WTC11 (cell line): Measurements from ENCODE around the gene TSPAN18. TPM values are rescaled to one million over a fixed set of nuclear protein-coding genes. Genes with fewer than 3 reads are reported as not detected.

ENCODE experiments used
- ATAC-seq: fragments of 200-7000 bp; cut with Tn5 transposase; 2 replicates; pipeline ENCODE4 v1.10.0; 2021; ENCODE audit warnings: mild to moderate bottlenecking, moderate library complexity
- CTCF ChIA-PET: fragments of 300-600 bp; sonication (Branson Sonifier 250); formaldehyde crosslinking; loops from one replicate; lab custom pipeline; 2021; ENCODE audit warnings: antibody characterized with exemption; lab: Charles Lee
- POLR2A ChIA-PET: fragments of 350-600 bp; sonication (Branson Sonifier 250); formaldehyde crosslinking; loops from one replicate; lab custom pipeline; 2021; ENCODE audit warnings: antibody characterized with exemption; lab: Charles Lee
- DNase-seq: peaks from one replicate; pipeline ENCODE4 v3.0.0; 2021; ENCODE audit warnings: low spot score
- H3K27ac Mint-ChIP-seq: 2 replicates; pipeline ENCODE4 v1.8.0; 2021; ENCODE audit warnings: mixed read lengths
- H3K27me3 Mint-ChIP-seq: 2 replicates; pipeline ENCODE4 v1.8.0; 2021; ENCODE audit warnings: low read depth, mild to moderate bottlenecking, moderate library complexity, mixed read lengths
- H3K36me3 Mint-ChIP-seq: 2 replicates; pipeline ENCODE4 v1.8.0; 2021; ENCODE audit warnings: mixed read lengths
- H3K4me1 Mint-ChIP-seq: 2 replicates; pipeline ENCODE4 v1.8.0; 2022; ENCODE audit warnings: mixed read lengths
- H3K4me3 Mint-ChIP-seq: 2 replicates; pipeline ENCODE4 v1.8.0; 2021; ENCODE audit warnings: mild to moderate bottlenecking, moderate library complexity, mixed read lengths
- H3K9me3 Mint-ChIP-seq: 2 replicates; pipeline ENCODE4 v1.8.0; 2021; ENCODE audit warnings: mixed read lengths
- CBFB ChIP-seq: sonication (generic); formaldehyde crosslinking; IDR thresholded peaks from 2 replicates; pipeline ENCODE4 v1.8.1; 2022; ENCODE audit warnings: mild to moderate bottlenecking, low read depth, missing genetic modification reagents
- CREM ChIP-seq: sonication (generic); formaldehyde crosslinking; IDR thresholded peaks from 2 replicates; pipeline ENCODE4 v1.8.1; 2022; ENCODE audit warnings: mild to moderate bottlenecking, missing genetic modification reagents, moderate library complexity
- EMX1 ChIP-seq: fragments of 250-450 bp; sonication (Bioruptor Pico); IDR thresholded peaks from 2 replicates; pipeline ENCODE4 v1.8.0; 2021; ENCODE audit warnings: mild to moderate bottlenecking
- ETV6 ChIP-seq: sonication (generic); formaldehyde crosslinking; IDR thresholded peaks from 2 replicates; pipeline ENCODE4 v1.8.1; 2022; ENCODE audit warnings: mild to moderate bottlenecking, missing genetic modification reagents
- JUN ChIP-seq: sonication (generic); formaldehyde crosslinking; IDR thresholded peaks from 2 replicates; pipeline ENCODE4 v1.8.0; 2023; ENCODE audit warnings: mild to moderate bottlenecking, missing genetic modification reagents
- NR1H2 ChIP-seq: sonication (generic); formaldehyde crosslinking; IDR thresholded peaks from 2 replicates; pipeline ENCODE4 v1.9.0; 2021; ENCODE audit warnings: mild to moderate bottlenecking, moderate library complexity, missing genetic modification reagents
- RORB ChIP-seq: fragments of 250-450 bp; sonication (Bioruptor Pico); IDR thresholded peaks from 2 replicates; pipeline ENCODE4 v1.9.0; 2021; ENCODE audit warnings: mild to moderate bottlenecking
- SP1 ChIP-seq: sonication (generic); formaldehyde crosslinking; conservative IDR thresholded peaks from 2 replicates; pipeline ENCODE4 v1.8.1; 2022; ENCODE audit warnings: missing genetic modification reagents
- TCF7 ChIP-seq: sonication (generic); formaldehyde crosslinking; IDR thresholded peaks from 2 replicates; pipeline ENCODE4 v1.8.0; 2022; ENCODE audit warnings: mild to moderate bottlenecking, low read depth, missing genetic modification reagents, moderate library complexity
- TEAD1 ChIP-seq: sonication (generic); formaldehyde crosslinking; IDR thresholded peaks from 2 replicates; pipeline ENCODE4 v1.8.0; 2022; ENCODE audit warnings: mild to moderate bottlenecking, missing genetic modification reagents
- TEAD4 ChIP-seq: sonication (generic); formaldehyde crosslinking; IDR thresholded peaks from 2 replicates; pipeline ENCODE4 v1.8.0; 2022; ENCODE audit warnings: mild to moderate bottlenecking, missing genetic modification reagents
- ZNF219 ChIP-seq: sonication (generic); formaldehyde crosslinking; IDR thresholded peaks from 2 replicates; pipeline ENCODE4 v1.8.0; 2023; ENCODE audit warnings: missing genetic modification reagents, mild to moderate bottlenecking, borderline replicate concordance
- ZNF423 ChIP-seq: fragments of 250-450 bp; sonication (Bioruptor Pico); IDR thresholded peaks from 2 replicates; pipeline ENCODE4 v2.1.2; 2022; ENCODE audit warnings: mild to moderate bottlenecking, moderate library complexity
- total RNA-seq: library from RNA; stranded (reverse); gene quantifications from 3 replicates; pipeline ENCODE4 v1.2.3, GENCODE V29; 2021
- TF ChIP-seq, protein P1 (sequence below): sonication (generic); formaldehyde crosslinking; IDR thresholded peaks from 2 replicates; pipeline ENCODE4 v1.8.0; 2022; ENCODE audit warnings: mild to moderate bottlenecking, missing genetic modification reagents
- TF ChIP-seq, protein P2 (sequence below): sonication (generic); formaldehyde crosslinking; IDR thresholded peaks from 2 replicates; pipeline ENCODE4 v1.8.0; 2023; ENCODE audit warnings: missing genetic modification reagents, mild to moderate bottlenecking, borderline replicate concordance
- TF ChIP-seq, protein P3 (sequence below): sonication (generic); formaldehyde crosslinking; IDR thresholded peaks from 2 replicates; pipeline ENCODE4 v1.8.0; 2022; ENCODE audit warnings: missing genetic modification reagents
- TF ChIP-seq, protein P4 (sequence below): sonication (generic); formaldehyde crosslinking; IDR thresholded peaks from 2 replicates; pipeline ENCODE4 v1.8.0; 2022; ENCODE audit warnings: mild to moderate bottlenecking, missing genetic modification reagents
- TF ChIP-seq, protein P5 (sequence below): sonication (generic); formaldehyde crosslinking; IDR thresholded peaks from 2 replicates; pipeline ENCODE4 v1.8.0; 2022; ENCODE audit warnings: mild to moderate bottlenecking, missing genetic modification reagents
- TF ChIP-seq, protein P6 (sequence below): sonication (generic); formaldehyde crosslinking; IDR thresholded peaks from 2 replicates; pipeline ENCODE4 v1.8.0; 2022; ENCODE audit warnings: mild to moderate bottlenecking, missing genetic modification reagents
- TF ChIP-seq, protein P7 (sequence below): fragments of 200-600 bp; IDR thresholded peaks from 2 replicates; pipeline ENCODE4 v1.8.0; 2022; ENCODE audit warnings: antibody characterized with exemption
- TF ChIP-seq, protein P8 (sequence below): sonication (generic); formaldehyde crosslinking; IDR thresholded peaks from 2 replicates; pipeline ENCODE4 v1.8.1; 2022; ENCODE audit warnings: missing genetic modification reagents, borderline replicate concordance

The TSPAN18 gene
- total RNA-seq, 1 experiment from 2014 or later: 44.7 TPM

DNA sequence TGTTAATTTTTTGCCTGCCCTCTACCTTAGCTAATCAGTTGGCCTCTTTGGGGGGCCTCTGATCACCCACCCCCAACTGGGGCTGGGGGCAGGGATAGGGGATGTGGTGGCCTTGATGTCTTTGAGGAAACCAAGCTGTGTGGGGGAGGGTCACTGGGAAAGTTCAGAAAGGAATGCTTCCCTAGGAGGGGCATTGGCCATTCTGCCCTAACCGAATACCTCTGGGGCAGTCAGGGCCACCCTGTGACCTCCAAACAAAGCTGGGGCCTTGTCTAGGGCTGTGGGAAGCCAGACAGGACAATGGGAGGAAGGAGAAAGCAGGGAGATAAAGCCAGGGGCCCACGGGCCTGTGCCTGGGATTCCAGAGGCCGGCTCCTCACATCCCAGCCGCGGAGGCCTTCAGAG is 97.5 kb downstream of the TSPAN18 start:
- peaks cover 8% of the 10 kb centered on the region for H3K9me3 Mint-ChIP-seq
- ChIA-PET CTCF (interaction anchor here (0.5 to 5.3 kb wide), 42 partner anchors 8 to 372 kb away, joined by 3 to 36 read pairs (median 5); partner anchors contain the start of gene TSPAN18), POLR2A (interaction anchor here (0.5 to 2.1 kb wide), 5 partner anchors 10 to 42 kb away, joined by 3 to 9 read pairs (median 5); no protein-coding TSS in a partner anchor)
- H3K36me3 Mint-ChIP-seq: peaks cover 12% of the 10 kb centered on the region
- peak overlapping the region; percentile 90 for H3K27ac Mint-ChIP-seq
- DNase-seq (peak; percentile 67), ATAC-seq (peak; percentile 87)
- peak overlapping the region; percentile 33; the same call in 1 of the 2 replicates for H3K4me3 Mint-ChIP-seq
- peaks cover 47% of the 10 kb centered on the region for H3K4me1 Mint-ChIP-seq
- H3K27me3 Mint-ChIP-seq: peaks cover 23% of the 10 kb centered on the region
- TF ChIP-seq CREM (no peak), ZNF423 (CRISPR knock-in tag) (peak; percentile 99), RORB (CRISPR knock-in tag) (no peak), NR1H2 (CRISPR knock-in tag) (no peak), EMX1 (no peak), JUN (CRISPR knock-in tag) (0 out of 2 replicates have a peak, but pooled peaks have one; percentile 33), ZNF219 (CRISPR knock-in tag) (peak; percentile 66; the same call in 1 of the 2 replicates), ETV6 (CRISPR knock-in tag) (0 out of 2 replicates have a peak, but pooled peaks have one; percentile 18), TEAD1 (peak; percentile 88), CBFB (CRISPR knock-in tag) (no peak), TEAD4 (CRISPR knock-in tag) (peak; percentile 39; the same call in 1 of the 2 replicates), SP1 (CRISPR knock-in tag) (peak; percentile 47), TCF7 (CRISPR knock-in tag) (no peak)
- TF ChIP-seq, protein P1, sequence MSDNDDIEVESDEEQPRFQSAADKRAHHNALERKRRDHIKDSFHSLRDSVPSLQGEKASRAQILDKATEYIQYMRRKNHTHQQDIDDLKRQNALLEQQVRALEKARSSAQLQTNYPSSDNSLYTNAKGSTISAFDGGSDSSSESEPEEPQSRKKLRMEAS: 0 out of 2 replicates have a peak, but pooled peaks have one; percentile 25
- TF ChIP-seq, protein P2, sequence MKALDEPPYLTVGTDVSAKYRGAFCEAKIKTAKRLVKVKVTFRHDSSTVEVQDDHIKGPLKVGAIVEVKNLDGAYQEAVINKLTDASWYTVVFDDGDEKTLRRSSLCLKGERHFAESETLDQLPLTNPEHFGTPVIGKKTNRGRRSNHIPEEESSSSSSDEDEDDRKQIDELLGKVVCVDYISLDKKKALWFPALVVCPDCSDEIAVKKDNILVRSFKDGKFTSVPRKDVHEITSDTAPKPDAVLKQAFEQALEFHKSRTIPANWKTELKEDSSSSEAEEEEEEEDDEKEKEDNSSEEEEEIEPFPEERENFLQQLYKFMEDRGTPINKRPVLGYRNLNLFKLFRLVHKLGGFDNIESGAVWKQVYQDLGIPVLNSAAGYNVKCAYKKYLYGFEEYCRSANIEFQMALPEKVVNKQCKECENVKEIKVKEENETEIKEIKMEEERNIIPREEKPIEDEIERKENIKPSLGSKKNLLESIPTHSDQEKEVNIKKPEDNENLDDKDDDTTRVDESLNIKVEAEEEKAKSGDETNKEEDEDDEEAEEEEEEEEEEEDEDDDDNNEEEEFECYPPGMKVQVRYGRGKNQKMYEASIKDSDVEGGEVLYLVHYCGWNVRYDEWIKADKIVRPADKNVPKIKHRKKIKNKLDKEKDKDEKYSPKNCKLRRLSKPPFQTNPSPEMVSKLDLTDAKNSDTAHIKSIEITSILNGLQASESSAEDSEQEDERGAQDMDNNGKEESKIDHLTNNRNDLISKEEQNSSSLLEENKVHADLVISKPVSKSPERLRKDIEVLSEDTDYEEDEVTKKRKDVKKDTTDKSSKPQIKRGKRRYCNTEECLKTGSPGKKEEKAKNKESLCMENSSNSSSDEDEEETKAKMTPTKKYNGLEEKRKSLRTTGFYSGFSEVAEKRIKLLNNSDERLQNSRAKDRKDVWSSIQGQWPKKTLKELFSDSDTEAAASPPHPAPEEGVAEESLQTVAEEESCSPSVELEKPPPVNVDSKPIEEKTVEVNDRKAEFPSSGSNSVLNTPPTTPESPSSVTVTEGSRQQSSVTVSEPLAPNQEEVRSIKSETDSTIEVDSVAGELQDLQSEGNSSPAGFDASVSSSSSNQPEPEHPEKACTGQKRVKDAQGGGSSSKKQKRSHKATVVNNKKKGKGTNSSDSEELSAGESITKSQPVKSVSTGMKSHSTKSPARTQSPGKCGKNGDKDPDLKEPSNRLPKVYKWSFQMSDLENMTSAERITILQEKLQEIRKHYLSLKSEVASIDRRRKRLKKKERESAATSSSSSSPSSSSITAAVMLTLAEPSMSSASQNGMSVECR (CRISPR knock-in tag): 0 out of 2 replicates have a peak, but pooled peaks have one; percentile 40
- TF ChIP-seq, protein P3, sequence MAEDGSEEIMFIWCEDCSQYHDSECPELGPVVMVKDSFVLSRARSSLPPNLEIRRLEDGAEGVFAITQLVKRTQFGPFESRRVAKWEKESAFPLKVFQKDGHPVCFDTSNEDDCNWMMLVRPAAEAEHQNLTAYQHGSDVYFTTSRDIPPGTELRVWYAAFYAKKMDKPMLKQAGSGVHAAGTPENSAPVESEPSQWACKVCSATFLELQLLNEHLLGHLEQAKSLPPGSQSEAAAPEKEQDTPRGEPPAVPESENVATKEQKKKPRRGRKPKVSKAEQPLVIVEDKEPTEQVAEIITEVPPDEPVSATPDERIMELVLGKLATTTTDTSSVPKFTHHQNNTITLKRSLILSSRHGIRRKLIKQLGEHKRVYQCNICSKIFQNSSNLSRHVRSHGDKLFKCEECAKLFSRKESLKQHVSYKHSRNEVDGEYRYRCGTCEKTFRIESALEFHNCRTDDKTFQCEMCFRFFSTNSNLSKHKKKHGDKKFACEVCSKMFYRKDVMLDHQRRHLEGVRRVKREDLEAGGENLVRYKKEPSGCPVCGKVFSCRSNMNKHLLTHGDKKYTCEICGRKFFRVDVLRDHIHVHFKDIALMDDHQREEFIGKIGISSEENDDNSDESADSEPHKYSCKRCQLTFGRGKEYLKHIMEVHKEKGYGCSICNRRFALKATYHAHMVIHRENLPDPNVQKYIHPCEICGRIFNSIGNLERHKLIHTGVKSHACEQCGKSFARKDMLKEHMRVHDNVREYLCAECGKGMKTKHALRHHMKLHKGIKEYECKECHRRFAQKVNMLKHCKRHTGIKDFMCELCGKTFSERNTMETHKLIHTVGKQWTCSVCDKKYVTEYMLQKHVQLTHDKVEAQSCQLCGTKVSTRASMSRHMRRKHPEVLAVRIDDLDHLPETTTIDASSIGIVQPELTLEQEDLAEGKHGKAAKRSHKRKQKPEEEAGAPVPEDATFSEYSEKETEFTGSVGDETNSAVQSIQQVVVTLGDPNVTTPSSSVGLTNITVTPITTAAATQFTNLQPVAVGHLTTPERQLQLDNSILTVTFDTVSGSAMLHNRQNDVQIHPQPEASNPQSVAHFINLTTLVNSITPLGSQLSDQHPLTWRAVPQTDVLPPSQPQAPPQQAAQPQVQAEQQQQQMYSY (CRISPR knock-in tag): no peak
- TF ChIP-seq, protein P4, sequence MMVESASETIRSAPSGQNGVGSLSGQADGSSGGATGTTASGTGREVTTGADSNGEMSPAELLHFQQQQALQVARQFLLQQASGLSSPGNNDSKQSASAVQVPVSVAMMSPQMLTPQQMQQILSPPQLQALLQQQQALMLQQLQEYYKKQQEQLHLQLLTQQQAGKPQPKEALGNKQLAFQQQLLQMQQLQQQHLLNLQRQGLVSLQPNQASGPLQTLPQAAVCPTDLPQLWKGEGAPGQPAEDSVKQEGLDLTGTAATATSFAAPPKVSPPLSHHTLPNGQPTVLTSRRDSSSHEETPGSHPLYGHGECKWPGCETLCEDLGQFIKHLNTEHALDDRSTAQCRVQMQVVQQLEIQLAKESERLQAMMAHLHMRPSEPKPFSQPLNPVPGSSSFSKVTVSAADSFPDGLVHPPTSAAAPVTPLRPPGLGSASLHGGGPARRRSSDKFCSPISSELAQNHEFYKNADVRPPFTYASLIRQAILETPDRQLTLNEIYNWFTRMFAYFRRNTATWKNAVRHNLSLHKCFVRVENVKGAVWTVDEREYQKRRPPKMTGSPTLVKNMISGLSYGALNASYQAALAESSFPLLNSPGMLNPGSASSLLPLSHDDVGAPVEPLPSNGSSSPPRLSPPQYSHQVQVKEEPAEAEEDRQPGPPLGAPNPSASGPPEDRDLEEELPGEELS (CRISPR knock-in tag): no peak; the same call in 1 of the 2 replicates
- TF ChIP-seq, protein P5, sequence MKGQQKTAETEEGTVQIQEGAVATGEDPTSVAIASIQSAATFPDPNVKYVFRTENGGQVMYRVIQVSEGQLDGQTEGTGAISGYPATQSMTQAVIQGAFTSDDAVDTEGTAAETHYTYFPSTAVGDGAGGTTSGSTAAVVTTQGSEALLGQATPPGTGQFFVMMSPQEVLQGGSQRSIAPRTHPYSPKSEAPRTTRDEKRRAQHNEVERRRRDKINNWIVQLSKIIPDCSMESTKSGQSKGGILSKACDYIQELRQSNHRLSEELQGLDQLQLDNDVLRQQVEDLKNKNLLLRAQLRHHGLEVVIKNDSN (CRISPR knock-in tag): peak; percentile 33; the same call in 1 of the 2 replicates
- TF ChIP-seq, protein P6, sequence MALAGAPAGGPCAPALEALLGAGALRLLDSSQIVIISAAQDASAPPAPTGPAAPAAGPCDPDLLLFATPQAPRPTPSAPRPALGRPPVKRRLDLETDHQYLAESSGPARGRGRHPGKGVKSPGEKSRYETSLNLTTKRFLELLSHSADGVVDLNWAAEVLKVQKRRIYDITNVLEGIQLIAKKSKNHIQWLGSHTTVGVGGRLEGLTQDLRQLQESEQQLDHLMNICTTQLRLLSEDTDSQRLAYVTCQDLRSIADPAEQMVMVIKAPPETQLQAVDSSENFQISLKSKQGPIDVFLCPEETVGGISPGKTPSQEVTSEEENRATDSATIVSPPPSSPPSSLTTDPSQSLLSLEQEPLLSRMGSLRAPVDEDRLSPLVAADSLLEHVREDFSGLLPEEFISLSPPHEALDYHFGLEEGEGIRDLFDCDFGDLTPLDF (CRISPR knock-in tag): no peak
- TF ChIP-seq, protein P7, sequence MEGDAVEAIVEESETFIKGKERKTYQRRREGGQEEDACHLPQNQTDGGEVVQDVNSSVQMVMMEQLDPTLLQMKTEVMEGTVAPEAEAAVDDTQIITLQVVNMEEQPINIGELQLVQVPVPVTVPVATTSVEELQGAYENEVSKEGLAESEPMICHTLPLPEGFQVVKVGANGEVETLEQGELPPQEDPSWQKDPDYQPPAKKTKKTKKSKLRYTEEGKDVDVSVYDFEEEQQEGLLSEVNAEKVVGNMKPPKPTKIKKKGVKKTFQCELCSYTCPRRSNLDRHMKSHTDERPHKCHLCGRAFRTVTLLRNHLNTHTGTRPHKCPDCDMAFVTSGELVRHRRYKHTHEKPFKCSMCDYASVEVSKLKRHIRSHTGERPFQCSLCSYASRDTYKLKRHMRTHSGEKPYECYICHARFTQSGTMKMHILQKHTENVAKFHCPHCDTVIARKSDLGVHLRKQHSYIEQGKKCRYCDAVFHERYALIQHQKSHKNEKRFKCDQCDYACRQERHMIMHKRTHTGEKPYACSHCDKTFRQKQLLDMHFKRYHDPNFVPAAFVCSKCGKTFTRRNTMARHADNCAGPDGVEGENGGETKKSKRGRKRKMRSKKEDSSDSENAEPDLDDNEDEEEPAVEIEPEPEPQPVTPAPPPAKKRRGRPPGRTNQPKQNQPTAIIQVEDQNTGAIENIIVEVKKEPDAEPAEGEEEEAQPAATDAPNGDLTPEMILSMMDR: no peak
- TF ChIP-seq, protein P8, sequence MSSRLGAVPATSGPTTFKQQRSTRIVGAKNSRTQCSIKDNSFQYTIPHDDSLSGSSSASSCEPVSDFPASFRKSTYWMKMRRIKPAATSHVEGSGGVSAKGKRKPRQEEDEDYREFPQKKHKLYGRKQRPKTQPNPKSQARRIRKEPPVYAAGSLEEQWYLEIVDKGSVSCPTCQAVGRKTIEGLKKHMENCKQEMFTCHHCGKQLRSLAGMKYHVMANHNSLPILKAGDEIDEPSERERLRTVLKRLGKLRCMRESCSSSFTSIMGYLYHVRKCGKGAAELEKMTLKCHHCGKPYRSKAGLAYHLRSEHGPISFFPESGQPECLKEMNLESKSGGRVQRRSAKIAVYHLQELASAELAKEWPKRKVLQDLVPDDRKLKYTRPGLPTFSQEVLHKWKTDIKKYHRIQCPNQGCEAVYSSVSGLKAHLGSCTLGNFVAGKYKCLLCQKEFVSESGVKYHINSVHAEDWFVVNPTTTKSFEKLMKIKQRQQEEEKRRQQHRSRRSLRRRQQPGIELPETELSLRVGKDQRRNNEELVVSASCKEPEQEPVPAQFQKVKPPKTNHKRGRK (CRISPR knock-in tag): no peak
